Thymus (tissue), 11 donors: ENCODE data around the gene MYH9. TPM values are rescaled to one million over a fixed set of nuclear protein-coding genes. Genes with fewer than 3 reads are reported as not detected.

Experiments
- DNase-seq, 9 donors: peaks; one replicate each; pipeline ENCODE4 v3.0.0-alpha.2; 2013; ENCODE audit warnings: low spot score in 9 of 9, low read depth in 6 of 9, missing footprints in 1 of 9
- H3K27ac ChIP-seq, 2 donors: one replicate each; pipeline ENCODE4 v1.5.1; 2013; ENCODE audit warnings: control low read depth in 1 of 2, low read depth in 1 of 2, low read length in 1 of 2, mild to moderate bottlenecking in 1 of 2, moderate library complexity in 1 of 2
- H3K27me3 ChIP-seq, 2 donors: one replicate each; pipeline ENCODE4 v1.5.1; 2013; ENCODE audit warnings: low read length in 1 of 2; ENCODE audit not compliant: control insufficient read depth in 2 of 2, insufficient read depth in 1 of 2
- H3K36me3 ChIP-seq, 2 donors: one replicate each; pipeline ENCODE4 v1.5.1; 2013; ENCODE audit warnings: low read length in 1 of 2, mild to moderate bottlenecking in 1 of 2, moderate library complexity in 1 of 2; ENCODE audit not compliant: control insufficient read depth in 2 of 2, insufficient read depth in 2 of 2
- H3K4me1 ChIP-seq, 2 donors: one replicate each; pipeline ENCODE4 v1.5.1; 2013; ENCODE audit warnings: low read length in 2 of 2; ENCODE audit not compliant: control insufficient read depth in 2 of 2, insufficient read depth in 2 of 2
- H3K4me3 ChIP-seq, 2 donors: one replicate each; pipeline ENCODE4 v1.5.1; 2013; ENCODE audit warnings: low read length in 2 of 2, control low read depth in 1 of 2, mild to moderate bottlenecking in 1 of 2
- H3K9me3 ChIP-seq, 2 donors: one replicate each; pipeline ENCODE4 v1.5.1; 2013; ENCODE audit warnings: low read length in 1 of 2, mild to moderate bottlenecking in 1 of 2; ENCODE audit not compliant: control insufficient read depth in 2 of 2, insufficient read depth in 1 of 2
- WGBS: extraction: QIAGEN DNeasy Blood & Tissue Kit; methylation state at CpG from one replicate; pipeline ENCODE4 v1.1.7; 2013; 5-methylcytosine and 5-hydroxymethylcytosine counted together
- polyA plus RNA-seq: library from polyadenylated mRNA; stranded (reverse); fragments of 200-250 nt; gene quantifications from one replicate; pipeline ENCODE4 v1.2.3, GENCODE V29; 2013
- total RNA-seq: library from RNA; stranded (reverse); fragments of 120-200 nt; gene quantifications from one replicate; pipeline ENCODE4 v1.2.4, GENCODE V29; 2013
- donor health status: healthy.

Gene MYH9
- total and polyA plus RNA-seq, 2 donors: 123 to 155 TPM

DNA sequence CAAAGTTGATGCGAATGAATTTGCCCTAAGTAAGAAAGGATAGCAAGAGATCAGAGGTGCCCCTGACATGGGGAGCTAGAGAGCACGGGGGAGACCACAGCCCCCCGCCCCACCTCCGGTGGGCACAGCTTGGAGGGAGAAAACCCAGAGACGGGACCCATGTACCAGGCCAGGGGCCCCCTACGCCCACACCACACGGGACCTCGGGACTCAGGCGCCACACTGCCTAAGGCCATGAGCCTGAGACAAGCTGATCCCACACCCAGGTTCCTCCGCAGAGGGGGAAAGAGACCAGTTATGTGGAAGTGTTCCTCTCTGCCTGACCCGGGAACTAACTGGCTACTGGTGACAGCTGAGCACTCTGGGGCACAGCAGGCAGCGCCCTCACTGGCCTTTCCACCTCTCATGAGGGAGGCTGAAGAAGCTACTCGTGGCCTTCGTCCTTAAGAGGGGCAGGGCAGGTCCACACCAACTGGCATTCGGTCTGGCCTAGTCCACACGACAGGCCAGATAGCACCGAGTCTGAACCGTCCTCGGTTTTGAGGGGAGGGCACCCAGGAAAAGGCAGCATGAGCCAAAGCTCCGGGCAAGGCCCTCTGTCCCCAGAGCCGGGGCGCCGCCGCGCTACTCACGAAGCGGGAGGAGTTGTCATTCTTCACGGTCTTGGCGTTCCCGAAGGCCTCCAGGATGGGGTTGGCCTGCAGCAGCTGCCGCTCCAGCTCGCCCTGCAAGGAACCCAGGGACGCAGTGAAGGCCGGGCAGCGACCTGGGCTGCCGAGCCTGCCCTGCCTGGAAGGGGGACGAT, 65.8 kb downstream of the MYH9 start:
- 98% methylated on average over 37 of the region's 37 CpGs for WGBS
- Histone ChIP-seq H3K27me3 (no peaks in the 10 kb centered on the region), H3K36me3 (peaks cover 96 to 100% of the 10 kb centered on the region in 2 donors), H3K4me3 (no peak overlapping the region), H3K9me3 (no peaks in the 10 kb centered on the region), H3K27ac (no peak overlapping the region), H3K4me1 (peaks cover 0 to 17% of the 10 kb centered on the region in 2 donors)
- DNase-seq: no peak

DNA sequence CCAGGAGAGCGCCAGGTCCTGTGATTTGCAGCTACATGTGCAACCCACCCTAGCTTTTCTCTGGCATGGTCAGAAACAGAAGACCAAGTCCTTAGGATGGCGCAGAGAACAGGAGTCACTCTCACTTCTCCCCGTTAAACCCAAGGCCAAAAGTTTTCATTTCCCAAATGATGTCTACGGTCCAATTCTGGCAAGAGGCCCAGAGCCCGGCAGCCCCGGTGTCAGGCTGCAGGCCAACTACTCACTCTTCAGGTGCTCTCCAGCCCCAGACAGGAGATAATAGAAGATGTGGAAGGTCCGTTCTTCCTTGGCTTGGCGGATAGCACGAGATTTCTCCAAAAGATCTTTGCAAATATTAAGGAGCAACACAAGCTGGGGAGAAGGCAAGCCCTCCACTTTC, 67.2 kb downstream of the MYH9 start:
- Histone ChIP-seq H3K36me3 (peaks cover 96 to 97% of the 10 kb centered on the region in 2 donors), H3K27me3 (no peaks in the 10 kb centered on the region), H3K27ac (no peak overlapping the region), H3K9me3 (no peaks in the 10 kb centered on the region), H3K4me3 (no peak overlapping the region), H3K4me1 (peaks cover 0 to 10% of the 10 kb centered on the region in 2 donors)
- no peak for DNase-seq
- WGBS: 96% methylated on average over 9 of the region's 9 CpGs

DNA sequence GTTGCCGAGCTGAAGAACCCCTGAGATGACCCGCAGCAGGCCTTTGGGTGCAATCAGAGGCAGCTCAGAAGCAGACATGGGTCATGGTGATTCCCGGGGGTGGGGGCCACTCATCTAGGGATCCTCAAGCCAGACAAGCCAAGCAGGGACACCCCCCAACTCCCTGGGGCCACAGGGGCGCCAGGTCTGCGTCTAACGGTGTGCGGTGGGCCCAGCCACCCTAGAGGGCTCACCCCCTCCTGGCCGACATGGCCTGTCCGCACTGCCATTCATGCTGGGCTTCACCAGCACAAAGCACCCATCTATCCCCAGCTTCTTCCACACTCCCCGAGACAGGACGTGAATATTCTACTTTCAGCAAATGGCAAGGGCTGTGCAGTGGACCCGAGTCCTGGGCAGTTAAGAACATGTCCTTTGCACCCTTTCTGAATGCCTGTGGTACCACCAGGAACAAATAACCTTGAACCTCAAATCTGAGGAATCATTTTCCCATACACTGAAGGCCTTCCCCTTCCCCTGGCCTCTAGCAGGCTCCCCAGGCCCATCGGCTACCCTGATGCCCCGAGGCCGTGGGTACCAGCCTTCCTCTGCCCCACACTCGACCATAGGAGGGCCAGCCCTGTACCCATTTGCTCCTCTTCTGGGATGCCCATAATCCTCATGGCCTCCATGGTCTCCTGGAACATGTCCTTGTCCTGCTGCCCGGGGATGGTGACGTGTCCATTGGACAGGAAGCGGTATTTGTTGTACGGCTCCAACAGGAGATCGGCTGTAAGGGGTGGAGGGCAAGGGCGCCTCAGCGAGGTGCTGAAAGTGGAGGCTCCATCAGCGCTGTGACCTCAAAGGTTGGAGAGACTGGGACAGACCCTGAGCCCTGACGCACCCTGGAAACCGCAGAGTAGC, 67.9 kb downstream of the MYH9 start:
- H3K4me1 ChIP-seq: peaks cover 0 to 6% of the 10 kb centered on the region in 2 donors
- H3K4me3 ChIP-seq: no peak overlapping the region
- DNase-seq: no peak
- no peaks in the 10 kb centered on the region for H3K9me3 ChIP-seq
- no peak overlapping the region for H3K27ac ChIP-seq
- no peaks in the 10 kb centered on the region for H3K27me3 ChIP-seq
- 92% methylated on average over 26 of the region's 26 CpGs for WGBS
- H3K36me3 ChIP-seq: peaks cover 96 to 97% of the 10 kb centered on the region in 2 donors

DNA sequence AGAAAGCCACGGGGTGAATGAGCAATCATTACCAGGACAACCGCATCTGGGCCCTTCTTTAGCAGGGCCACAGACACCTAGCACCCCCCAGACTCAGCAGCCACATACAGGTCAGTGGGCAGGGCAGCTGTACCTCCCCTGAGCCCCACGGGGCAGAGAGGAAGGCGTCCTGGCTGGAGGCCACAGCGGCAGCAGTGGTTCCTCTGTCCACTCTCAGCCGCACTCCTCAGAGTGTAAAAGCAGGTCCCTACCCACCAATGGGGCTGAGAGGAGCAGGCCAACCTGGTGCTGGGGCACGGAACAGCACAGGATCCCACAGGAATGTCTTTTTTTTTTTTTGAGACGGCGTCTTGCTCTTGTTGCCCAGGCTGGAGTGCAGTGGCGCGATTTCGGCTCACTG, 69.3 kb downstream of the MYH9 start:
- Histone ChIP-seq H3K27me3 (no peaks in the 10 kb centered on the region), H3K4me1 (peaks cover 0 to under 1% of the 10 kb centered on the region in 2 donors), H3K27ac (no peak overlapping the region), H3K4me3 (no peak overlapping the region), H3K36me3 (peaks cover 96 to 97% of the 10 kb centered on the region in 2 donors), H3K9me3 (no peaks in the 10 kb centered on the region)
- 94% methylated on average over 12 of the region's 12 CpGs for WGBS
- DNase-seq: no peak

DNA sequence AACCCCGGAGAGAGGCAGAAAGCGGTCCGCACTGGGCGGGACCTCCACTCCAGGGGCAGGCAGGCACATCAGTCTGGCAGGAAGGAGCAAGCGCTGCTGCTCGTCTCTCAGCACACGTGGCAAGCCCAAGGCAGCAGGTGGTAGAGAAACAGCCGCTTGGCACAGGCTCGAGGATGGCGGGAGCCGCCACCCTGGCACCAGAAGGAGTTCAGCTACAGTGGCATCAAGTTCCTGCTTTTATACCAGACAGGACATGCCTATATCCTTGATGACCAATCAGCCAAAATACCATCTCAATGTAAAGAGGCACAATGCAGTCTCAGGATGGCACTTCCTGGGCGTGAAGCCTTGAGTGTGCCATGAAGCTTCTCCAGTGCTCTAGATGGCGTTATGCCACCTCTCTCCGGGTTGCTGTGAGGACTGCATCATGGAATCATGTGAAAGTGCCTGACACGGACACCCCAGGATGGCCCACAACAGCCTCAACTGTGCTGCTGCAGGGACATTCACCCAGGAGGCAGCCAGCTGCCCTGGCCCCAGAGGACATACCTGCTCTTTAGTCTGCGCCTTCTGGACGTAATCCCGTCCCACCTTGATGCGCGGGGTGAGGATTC, 70.0 kb downstream of the MYH9 start:
- Histone ChIP-seq H3K4me1 (no peaks in the 10 kb centered on the region), H3K4me3 (no peak overlapping the region), H3K27ac (peak overlapping the region in 1 of 2 donors; percentile 26), H3K27me3 (no peaks in the 10 kb centered on the region), H3K36me3 (peaks cover 95 to 97% of the 10 kb centered on the region in 2 donors), H3K9me3 (no peaks in the 10 kb centered on the region)
- no peak for DNase-seq
- WGBS: 87% methylated on average over 20 of the region's 20 CpGs

DNA sequence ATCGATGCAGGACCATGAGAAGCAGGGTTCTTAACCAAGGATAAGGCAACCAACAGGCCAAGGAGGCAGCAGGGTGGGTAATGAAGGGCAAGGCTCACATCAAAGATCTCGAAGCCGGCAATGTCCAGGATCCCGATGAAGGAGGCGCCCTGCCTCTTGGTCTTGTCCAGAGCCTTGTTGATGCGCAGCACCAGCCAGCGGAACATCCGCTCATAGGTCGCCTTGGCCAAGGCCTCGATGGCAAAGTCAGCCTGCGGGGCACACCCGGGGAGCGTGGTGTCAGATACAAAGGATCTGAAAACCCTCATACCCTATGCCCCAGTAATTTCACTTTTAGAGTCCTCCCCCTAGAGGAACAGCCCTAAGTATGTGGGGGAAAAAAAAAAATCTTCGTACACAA, 71.3 kb downstream of the MYH9 start:
- Histone ChIP-seq H3K27ac (no peak overlapping the region), H3K4me3 (no peak overlapping the region), H3K9me3 (no peaks in the 10 kb centered on the region), H3K36me3 (peaks cover 95 to 97% of the 10 kb centered on the region in 2 donors), H3K27me3 (no peaks in the 10 kb centered on the region), H3K4me1 (no peaks in the 10 kb centered on the region)
- DNase-seq: no peak
- WGBS: 98% methylated on average over 14 of the region's 14 CpGs

DNA sequence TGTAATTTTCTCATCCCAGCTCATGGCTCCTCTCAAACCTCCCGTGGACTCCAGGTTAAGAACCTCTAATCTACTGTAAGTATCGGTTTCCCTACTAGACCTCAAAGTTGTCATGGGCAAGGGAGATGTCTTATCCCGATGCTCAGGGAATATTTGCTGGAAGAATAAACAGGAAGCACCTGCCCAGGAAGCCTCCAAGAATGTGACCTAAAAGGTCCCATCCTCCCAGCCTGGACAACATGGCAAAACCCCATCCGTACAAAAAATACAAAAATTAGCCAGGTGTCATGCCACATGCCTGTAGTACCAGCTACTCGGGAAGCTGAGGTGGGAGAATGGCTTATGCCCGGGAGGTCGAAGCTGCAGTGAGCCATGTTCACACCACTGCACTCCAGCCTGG, 72.4 kb downstream of the MYH9 start:
- WGBS: 96% methylated on average over 7 of the region's 7 CpGs
- Histone ChIP-seq H3K9me3 (no peaks in the 10 kb centered on the region), H3K27me3 (no peaks in the 10 kb centered on the region), H3K27ac (no peak overlapping the region), H3K4me3 (no peak overlapping the region), H3K36me3 (peaks cover 97% of the 10 kb centered on the region in 2 donors), H3K4me1 (no peaks in the 10 kb centered on the region)
- no peak for DNase-seq

DNA sequence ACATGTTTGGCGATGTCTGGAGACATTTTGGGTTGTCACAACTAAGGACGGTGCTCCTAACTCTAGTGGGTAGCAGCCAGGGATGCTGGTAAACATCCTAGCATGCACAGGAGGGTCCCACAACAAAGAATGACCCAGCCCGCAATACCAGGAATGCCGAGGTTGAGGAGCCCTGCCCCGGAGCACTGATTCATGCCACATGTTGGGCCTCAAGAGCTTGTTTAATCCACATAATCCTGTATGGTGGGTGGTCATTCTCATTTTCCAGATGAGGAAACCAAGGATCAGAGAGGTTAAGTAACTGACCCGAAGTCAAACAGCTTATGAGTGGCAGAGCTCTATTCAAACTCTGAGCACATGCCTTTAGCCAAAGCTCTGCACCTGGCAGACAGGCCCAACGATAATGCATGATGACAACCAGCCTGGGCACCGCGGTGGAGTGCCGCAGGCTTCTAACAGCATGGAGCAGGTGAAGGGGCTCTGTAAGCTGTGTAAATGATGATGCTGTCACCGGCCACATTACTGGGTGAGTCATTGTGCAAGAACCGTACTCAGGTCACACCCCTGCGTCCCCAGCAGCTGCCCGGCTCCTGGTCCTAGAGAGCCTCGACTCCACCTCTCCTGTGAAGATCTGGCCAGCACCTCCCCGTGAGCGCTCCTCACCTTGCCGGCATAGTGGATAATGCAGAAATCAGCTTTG, 76.2 kb downstream of the MYH9 start:
- H3K36me3 ChIP-seq: peaks cover 95% of the 10 kb centered on the region in 2 donors
- H3K27me3 ChIP-seq: no peaks in the 10 kb centered on the region
- 91% methylated on average over 18 of the region's 18 CpGs for WGBS
- DNase-seq: no peak
- no peaks in the 10 kb centered on the region for H3K4me1 ChIP-seq
- no peak overlapping the region for H3K4me3 ChIP-seq
- H3K27ac ChIP-seq: no peak overlapping the region
- no peaks in the 10 kb centered on the region for H3K9me3 ChIP-seq
